ENCODE measurements around the gene OR10G3.

DNA sequence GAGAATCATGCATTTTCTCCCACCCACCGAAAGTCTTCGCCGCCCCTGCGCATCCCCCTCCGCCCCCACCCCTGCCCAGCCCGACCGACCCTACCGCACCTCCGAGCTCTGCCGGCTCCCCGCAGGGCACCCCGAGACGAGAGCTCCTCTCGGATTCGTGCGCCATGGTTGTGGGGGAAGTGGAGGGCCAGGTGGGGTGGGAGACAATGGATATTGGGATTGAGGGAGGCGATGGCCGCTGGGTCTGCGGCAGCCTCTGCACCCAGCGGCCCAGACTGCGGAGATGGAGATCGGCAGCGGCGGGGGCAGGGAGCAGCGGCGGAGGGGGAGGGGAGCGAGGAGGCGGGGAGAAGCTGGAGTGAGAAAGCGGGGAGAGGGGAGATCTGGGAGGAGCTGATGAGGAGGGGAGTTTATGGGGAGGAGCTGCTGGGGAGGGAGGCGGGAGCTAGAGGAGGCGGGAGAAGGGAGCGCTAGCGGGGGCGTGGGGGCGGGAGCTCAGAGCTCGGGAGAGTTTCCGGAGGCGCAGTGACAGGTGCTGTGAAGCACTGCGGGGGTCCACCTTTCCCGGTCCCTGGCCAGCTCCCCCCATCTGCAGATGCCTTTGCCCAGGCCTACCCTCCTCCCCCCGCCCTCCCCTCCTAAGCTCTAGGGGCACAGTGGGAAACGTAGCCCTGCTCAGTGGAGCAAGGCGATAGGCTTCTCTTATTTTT is 53.8 kb downstream of the OR10G3 start, which contains the start of gene SALL2:
- TF ChIP-seq POLR2A (IDR thresholded peaks at IDR 0.05; ENCODE audit: low read depth): no peak
- peak in 1 of 2 donors; percentile 60 for TF ChIP-seq POLR2AphosphoS5 (IDR thresholded peaks at IDR 0.05)
- no peak for TF ChIP-seq EP300 (IDR thresholded peaks at IDR 0.05)
- TF ChIP-seq, protein P1, sequence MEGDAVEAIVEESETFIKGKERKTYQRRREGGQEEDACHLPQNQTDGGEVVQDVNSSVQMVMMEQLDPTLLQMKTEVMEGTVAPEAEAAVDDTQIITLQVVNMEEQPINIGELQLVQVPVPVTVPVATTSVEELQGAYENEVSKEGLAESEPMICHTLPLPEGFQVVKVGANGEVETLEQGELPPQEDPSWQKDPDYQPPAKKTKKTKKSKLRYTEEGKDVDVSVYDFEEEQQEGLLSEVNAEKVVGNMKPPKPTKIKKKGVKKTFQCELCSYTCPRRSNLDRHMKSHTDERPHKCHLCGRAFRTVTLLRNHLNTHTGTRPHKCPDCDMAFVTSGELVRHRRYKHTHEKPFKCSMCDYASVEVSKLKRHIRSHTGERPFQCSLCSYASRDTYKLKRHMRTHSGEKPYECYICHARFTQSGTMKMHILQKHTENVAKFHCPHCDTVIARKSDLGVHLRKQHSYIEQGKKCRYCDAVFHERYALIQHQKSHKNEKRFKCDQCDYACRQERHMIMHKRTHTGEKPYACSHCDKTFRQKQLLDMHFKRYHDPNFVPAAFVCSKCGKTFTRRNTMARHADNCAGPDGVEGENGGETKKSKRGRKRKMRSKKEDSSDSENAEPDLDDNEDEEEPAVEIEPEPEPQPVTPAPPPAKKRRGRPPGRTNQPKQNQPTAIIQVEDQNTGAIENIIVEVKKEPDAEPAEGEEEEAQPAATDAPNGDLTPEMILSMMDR (IDR thresholded peaks at IDR 0.05): no peak
